Sigmoid colon (tissue), 7 donors: ENCODE results near the gene TTYH3. TPM values are rescaled to one million over a fixed set of nuclear protein-coding genes. Genes with fewer than 3 reads are reported as not detected.

Source experiments
- DNase-seq: peaks from one replicate; pipeline ENCODE4 v3.0.0-alpha.2; 2019
- H3K27ac ChIP-seq, 4 donors: fragments of 200-600 bp; sonication (generic); one replicate each; pipeline ENCODE4 v1.5.1; 2016 to 2019; ENCODE audit warnings: mild to moderate bottlenecking in 1 of 4
- H3K27me3 ChIP-seq, 3 donors: fragments of 200-600 bp; sonication (generic); one replicate each; pipeline ENCODE4 v1.5.1; 2019; ENCODE audit warnings: mild to moderate bottlenecking in 1 of 3
- H3K36me3 ChIP-seq, 4 donors: fragments of 200-600 bp; sonication (generic); one replicate each; pipeline ENCODE4 v1.5.1; 2016 to 2019
- H3K4me1 ChIP-seq, 4 donors: fragments of 200-600 bp; sonication (generic); one replicate each; pipeline ENCODE4 v1.5.1; 2017 to 2019
- H3K4me3 ChIP-seq, 4 donors: fragments of 200-600 bp; sonication (generic); one replicate each; pipeline ENCODE4 v1.5.1; 2017 to 2019; ENCODE audit warnings: mild to moderate bottlenecking in 2 of 4, moderate library complexity in 1 of 4
- H3K9me3 ChIP-seq, 4 donors: fragments of 200-600 bp in 3 of 4; sonication (generic) in 3 of 4; one replicate each; pipeline versions ENCODE4 v1.5.1 to v1.6.1; 2013 to 2019
- EP300 ChIP-seq, 4 donors: sonication (generic); formaldehyde crosslinking; IDR thresholded peaks; one replicate each; pipeline ENCODE4 v1.6.1; 2017; ENCODE audit warnings: antibody characterized with exemption in 4 of 4
- POLR2A ChIP-seq, 2 donors: fragments of 450-650 bp; IDR thresholded peaks; one replicate each; pipeline ENCODE4 v1.6.1; 2016; ENCODE audit warnings: antibody characterized with exemption in 2 of 2, mild to moderate bottlenecking in 2 of 2, moderate library complexity in 2 of 2
- POLR2AphosphoS5 ChIP-seq, 4 donors: sonication (generic); formaldehyde crosslinking; IDR thresholded peaks; one replicate each; pipeline ENCODE4 v1.6.1; 2017; ENCODE audit warnings: antibody characterized with exemption in 4 of 4
- WGBS, 2 donors: extraction: QIAGEN DNeasy Blood & Tissue Kit; methylation state at CpG; one replicate each; pipeline ENCODE4 v1.1.7; 2013; 5-methylcytosine and 5-hydroxymethylcytosine counted together
- intact Hi-C: fragments of 100-400 bp; cut with DNase I; formaldehyde crosslinking; loops from one replicate; pipeline ENCODE4 v1.15.1; 2023
- polyA plus RNA-seq, 3 donors: library from polyadenylated mRNA; stranded (reverse); fragments of 200-250 nt; gene quantifications; one replicate each; pipeline ENCODE4 v1.2.3, GENCODE V29; 2013
- total RNA-seq, 4 donors: library from RNA; depleted of rRNA; stranded (reverse); fragments of >200 nt; gene quantifications; one replicate each; pipeline ENCODE4 v1.1.0, GENCODE V29; 2016
- TF ChIP-seq, protein P1 (sequence below), 4 experiments: fragments of 450-650 bp in 3 of 4; fragments of 200-600 bp in 1 of 4; IDR thresholded peaks; one replicate each; pipeline ENCODE4 v1.5.1; 2016 to 2019; ENCODE audit warnings: antibody characterized with exemption in 4 of 4, mild to moderate bottlenecking in 3 of 4, moderate library complexity in 2 of 4
- donor health status: healthy with polysubstance abuse.
- donor health status: Bipolar disorder and iron deficiency.
- donor health status: healthy.

The TTYH3 gene
- total and polyA plus RNA-seq, 7 donors = 5.4 to 41.7 (median 15.3) TPM

DNA sequence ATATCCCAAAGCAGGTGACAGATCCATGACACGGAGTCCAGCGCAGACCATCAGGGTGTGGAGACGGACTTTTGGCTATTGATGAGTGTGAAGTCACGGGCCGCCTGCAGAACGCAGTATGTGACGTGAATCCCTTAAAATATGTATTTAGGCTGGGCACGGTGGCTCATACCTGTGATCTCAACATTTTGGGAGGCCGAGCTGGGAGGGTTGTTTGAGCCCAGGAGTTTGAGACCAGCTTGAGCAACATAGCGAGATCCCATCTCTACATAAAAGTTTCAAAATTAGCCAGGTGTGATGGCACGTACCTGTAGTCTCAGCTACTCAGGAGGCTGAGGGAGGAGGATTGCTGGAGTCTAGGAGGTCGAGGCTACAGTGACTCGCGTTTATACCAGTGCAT, 54.3 kb downstream of the TTYH3 start:
- H3K9me3 ChIP-seq = no peaks in the 10 kb centered on the region
- H3K4me3 ChIP-seq = no peak overlapping the region
- TF ChIP-seq, protein P1, sequence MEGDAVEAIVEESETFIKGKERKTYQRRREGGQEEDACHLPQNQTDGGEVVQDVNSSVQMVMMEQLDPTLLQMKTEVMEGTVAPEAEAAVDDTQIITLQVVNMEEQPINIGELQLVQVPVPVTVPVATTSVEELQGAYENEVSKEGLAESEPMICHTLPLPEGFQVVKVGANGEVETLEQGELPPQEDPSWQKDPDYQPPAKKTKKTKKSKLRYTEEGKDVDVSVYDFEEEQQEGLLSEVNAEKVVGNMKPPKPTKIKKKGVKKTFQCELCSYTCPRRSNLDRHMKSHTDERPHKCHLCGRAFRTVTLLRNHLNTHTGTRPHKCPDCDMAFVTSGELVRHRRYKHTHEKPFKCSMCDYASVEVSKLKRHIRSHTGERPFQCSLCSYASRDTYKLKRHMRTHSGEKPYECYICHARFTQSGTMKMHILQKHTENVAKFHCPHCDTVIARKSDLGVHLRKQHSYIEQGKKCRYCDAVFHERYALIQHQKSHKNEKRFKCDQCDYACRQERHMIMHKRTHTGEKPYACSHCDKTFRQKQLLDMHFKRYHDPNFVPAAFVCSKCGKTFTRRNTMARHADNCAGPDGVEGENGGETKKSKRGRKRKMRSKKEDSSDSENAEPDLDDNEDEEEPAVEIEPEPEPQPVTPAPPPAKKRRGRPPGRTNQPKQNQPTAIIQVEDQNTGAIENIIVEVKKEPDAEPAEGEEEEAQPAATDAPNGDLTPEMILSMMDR (IDR thresholded peaks at IDR 0.05) = no peak
- TF ChIP-seq POLR2A (IDR thresholded peaks at IDR 0.05) = no peak
- no peak for TF ChIP-seq POLR2AphosphoS5 (IDR thresholded peaks at IDR 0.05)
- TF ChIP-seq EP300 (IDR thresholded peaks at IDR 0.05) = no peak
- H3K36me3 ChIP-seq = no peaks in the 10 kb centered on the region
- H3K4me1 ChIP-seq = peaks cover 0 to 20% (median 18%) of the 10 kb centered on the region in 4 donors
- H3K27me3 ChIP-seq = peaks cover 15 to 79% (median 32%) of the 10 kb centered on the region in 3 donors
- 86 to 94% methylated on average over 14 of the region's 14 CpGs for WGBS, 2 donors
- no peak for DNase-seq
- H3K27ac ChIP-seq = no peak overlapping the region
- intact Hi-C loops = loop anchor here (10.0 kb wide), 1 partner anchor 231 kb away; no protein-coding TSS in a partner anchor

DNA sequence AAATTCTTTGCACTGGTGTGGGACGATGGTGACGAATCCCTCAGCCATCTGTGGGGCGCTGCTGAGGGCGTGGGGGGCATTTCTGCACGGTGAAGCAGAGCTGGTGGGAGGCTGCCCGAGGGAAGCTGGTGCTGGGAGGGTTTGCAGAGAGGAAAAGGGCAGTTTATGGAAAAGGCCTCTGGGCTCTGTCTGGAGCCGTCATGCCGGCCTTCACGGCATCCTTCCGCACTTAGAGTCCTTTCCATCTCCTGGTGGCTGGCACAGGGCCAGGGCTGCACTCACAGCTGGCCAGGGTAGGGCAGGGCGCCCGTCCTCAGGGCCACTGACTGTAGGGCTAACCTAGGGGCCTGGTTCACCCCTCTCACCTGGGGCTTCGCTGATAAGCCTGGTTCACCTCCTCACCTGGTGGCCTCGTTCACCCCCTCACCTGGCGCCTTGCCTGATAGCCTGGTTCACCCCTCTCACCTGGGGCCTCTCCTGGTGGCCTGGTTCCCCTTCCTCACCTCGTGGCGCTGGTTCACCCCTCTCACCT, 55.6 kb downstream of the TTYH3 start:
- TF ChIP-seq EP300 (IDR thresholded peaks at IDR 0.05) (no peak), POLR2A (IDR thresholded peaks at IDR 0.05) (no peak), POLR2AphosphoS5 (IDR thresholded peaks at IDR 0.05) (no peak)
- TF ChIP-seq, protein P1 (IDR thresholded peaks at IDR 0.05) = no peak
- DNase-seq = no peak
- no peaks in the 10 kb centered on the region for H3K9me3 ChIP-seq
- no peak overlapping the region for H3K27ac ChIP-seq
- WGBS, 2 donors = 17 to 55% methylated on average over 17 of the region's 17 CpGs
- no peaks in the 10 kb centered on the region for H3K36me3 ChIP-seq
- peaks cover 0 to 20% (median 18%) of the 10 kb centered on the region in 4 donors for H3K4me1 ChIP-seq
- intact Hi-C loops = loop anchor here (10.0 kb wide), 1 partner anchor 233 kb away; no protein-coding TSS in a partner anchor
- H3K4me3 ChIP-seq = peak overlapping the region in 2 of 4 donors; percentile 30 to 31
- H3K27me3 ChIP-seq = peaks cover 15 to 66% (median 31%) of the 10 kb centered on the region in 3 donors

DNA sequence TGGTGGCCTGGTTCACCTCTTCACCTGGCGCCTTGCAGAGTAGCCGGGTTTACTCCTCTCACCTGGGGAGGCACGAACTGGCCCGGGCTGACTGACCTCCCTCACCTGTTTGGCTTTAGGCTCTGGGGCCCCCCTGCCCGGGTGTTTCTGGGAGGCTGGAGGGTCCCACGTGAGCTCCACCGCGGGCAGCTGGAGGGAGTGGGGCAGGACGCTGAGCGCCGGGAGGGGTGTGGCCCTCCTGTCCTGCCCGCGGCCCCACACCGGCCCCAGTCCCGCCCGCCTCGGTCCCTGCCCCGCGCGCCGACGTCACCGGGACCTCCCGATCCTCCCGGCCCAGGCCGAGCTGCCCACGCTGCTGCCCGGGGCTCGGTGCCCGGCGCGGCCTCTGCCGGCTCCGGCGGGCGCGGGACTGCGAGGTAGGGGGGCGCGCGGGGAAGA, 56.1 kb downstream of the TTYH3 start, which contains the start of gene AMZ1:
TSS of gene AMZ1 (plus strand) at position 322 of the 438 bp plus-strand sequence. CDS start 12,250 bp downstream, outside the sequence.
- TF ChIP-seq, protein P1 (IDR thresholded peaks at IDR 0.05) = no peak
- TF ChIP-seq POLR2AphosphoS5 (IDR thresholded peaks at IDR 0.05) = no peak
- no peak for TF ChIP-seq POLR2A (IDR thresholded peaks at IDR 0.05)
- no peak for TF ChIP-seq EP300 (IDR thresholded peaks at IDR 0.05)
- no peak within 1 kb of the TSS for H3K27ac ChIP-seq
- H3K4me1 ChIP-seq = peaks cover 0 to 20% (median 18%) of the 10 kb centered on the region in 4 donors
- peaks cover 15 to 64% (median 31%) of the 10 kb centered on the region in 3 donors for H3K27me3 ChIP-seq
- no peaks in the 10 kb centered on the region for H3K36me3 ChIP-seq
- intact Hi-C loops = loop anchor here (10.0 kb wide), 1 partner anchor 233 kb away; no protein-coding TSS in a partner anchor
- no peak for DNase-seq
- H3K9me3 ChIP-seq = no peaks in the 10 kb centered on the region
- WGBS, 2 donors = 3 to 4% methylated on average over 41 of the region's 41 CpGs
- H3K4me3 ChIP-seq = peak within 1 kb of the TSS in 3 of 4 donors; percentile 9 to 31 (median 30)

DNA sequence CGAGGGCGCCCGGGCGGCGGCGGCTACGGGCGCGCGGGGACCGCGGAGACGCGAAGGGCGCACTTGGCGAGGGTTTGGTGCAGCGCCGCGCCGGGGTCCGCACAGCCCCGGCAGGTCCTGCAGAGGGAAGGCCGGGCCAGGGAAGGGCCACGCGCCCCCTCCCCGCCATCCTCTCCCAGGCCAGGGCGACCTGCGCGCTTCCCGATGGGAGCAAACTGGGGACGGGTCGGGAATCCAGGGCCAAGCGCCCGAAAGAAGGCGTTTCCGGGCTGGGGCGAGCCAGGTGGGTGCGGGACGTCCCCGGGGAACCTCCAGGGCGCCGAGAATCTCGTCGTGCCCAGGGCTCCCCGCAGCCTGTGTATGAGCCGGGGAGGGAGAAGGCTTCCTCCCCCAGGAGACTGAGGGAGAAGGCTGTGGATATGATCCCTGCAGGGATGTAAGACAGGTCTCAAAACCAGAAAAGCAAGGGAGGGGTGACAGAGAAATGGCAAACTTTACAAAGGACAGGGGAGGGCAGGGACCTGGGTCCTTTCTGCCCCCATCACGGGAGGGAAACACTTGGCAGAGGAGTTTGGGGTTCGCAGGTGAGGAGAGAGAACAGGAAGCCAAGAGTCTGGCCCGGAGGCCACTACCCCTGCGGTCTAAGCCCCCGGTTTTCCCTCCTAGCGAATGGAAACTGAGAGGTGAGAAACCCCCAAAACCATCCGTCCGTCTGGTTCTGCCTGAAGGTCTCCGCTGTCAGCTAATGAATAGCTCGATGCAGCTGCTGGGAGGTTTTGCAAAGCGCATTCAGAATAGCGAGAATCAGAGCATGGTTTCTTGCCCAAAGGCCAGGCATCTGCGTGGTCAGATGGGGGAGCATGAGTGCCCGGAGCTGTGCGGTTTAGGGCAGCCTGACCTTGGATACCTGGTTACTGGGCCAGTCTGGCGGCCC, 56.9 kb downstream of the TTYH3 start:
- no peak for DNase-seq
- TF ChIP-seq, protein P1 (IDR thresholded peaks at IDR 0.05) = no peak
- TF ChIP-seq EP300 (IDR thresholded peaks at IDR 0.05) = no peak
- WGBS, 2 donors = 5 to 6% methylated on average over 62 of the region's 62 CpGs
- Histone ChIP-seq H3K9me3 (no peaks in the 10 kb centered on the region), H3K27ac (no peak overlapping the region), H3K4me3 (peak overlapping the region in 3 of 4 donors; percentile 9 to 31 (median 30)), H3K27me3 (peaks cover 15 to 58% (median 31%) of the 10 kb centered on the region in 3 donors), H3K36me3 (no peaks in the 10 kb centered on the region), H3K4me1 (peaks cover 0 to 20% (median 18%) of the 10 kb centered on the region in 4 donors)
- intact Hi-C loops = loop anchor here (10.0 kb wide), 1 partner anchor 234 kb away; no protein-coding TSS in a partner anchor
